ENCODE measurements around the gene PLA2G4E. TPM values are rescaled to one million over a fixed set of nuclear protein-coding genes. Genes with fewer than 3 reads are reported as not detected.
A peak's percentile ranks its signal among the peaks of the same experiment; 100 is the strongest.

The PLA2G4E gene
- total RNA-seq, 4 donors from 2014 or later = not detected

DNA sequence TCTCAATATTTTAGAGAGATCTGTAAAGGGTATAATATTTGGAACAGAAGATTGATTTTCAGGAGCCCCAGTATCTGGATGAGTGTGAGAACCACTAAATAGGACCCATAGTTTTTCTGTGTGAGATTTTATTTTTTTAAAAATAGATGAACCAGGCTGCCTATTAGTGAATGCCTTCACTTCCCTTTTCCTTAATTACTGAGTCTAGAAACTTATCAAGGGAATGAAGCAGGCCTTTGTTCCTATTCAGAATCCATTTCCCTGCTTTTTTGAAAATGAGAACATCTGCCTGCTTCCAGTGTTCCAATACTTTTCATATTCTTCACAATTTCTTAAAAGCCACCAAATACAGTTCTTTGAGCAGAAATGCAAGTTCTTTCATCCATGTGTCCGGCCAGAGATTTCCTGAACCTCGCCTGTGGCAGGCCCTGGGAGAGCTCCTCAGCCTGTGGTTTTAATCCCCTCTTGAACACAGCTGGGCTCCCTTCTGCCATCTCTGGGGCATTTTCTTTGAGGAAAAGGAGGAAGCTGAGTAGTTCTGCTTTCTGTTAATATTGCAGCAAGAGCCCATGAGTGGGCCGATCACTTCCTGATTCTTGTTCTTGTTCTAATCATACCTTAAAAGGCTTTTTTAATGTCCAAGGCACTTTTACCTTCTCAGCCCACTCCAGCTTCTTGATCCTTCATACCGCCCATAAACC, 53.2 kb downstream of the PLA2G4E start:
- Histone ChIP-seq H3K27me3 (no peaks in the 10 kb centered on the region), H3K4me3 (no peak overlapping the region), H3K4me1 (peaks cover 0 to 63% (median 22%) of the 10 kb centered on the region in 4 donors), H3K27ac (peak overlapping the region in 2 of 4 donors; percentile 67 to 93), H3K9me3 (no peaks in the 10 kb centered on the region), H3K36me3 (no peaks in the 10 kb centered on the region)
- TF ChIP-seq, protein P1, sequence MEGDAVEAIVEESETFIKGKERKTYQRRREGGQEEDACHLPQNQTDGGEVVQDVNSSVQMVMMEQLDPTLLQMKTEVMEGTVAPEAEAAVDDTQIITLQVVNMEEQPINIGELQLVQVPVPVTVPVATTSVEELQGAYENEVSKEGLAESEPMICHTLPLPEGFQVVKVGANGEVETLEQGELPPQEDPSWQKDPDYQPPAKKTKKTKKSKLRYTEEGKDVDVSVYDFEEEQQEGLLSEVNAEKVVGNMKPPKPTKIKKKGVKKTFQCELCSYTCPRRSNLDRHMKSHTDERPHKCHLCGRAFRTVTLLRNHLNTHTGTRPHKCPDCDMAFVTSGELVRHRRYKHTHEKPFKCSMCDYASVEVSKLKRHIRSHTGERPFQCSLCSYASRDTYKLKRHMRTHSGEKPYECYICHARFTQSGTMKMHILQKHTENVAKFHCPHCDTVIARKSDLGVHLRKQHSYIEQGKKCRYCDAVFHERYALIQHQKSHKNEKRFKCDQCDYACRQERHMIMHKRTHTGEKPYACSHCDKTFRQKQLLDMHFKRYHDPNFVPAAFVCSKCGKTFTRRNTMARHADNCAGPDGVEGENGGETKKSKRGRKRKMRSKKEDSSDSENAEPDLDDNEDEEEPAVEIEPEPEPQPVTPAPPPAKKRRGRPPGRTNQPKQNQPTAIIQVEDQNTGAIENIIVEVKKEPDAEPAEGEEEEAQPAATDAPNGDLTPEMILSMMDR (IDR thresholded peaks at IDR 0.05) = no peak
- TF ChIP-seq EP300 (IDR thresholded peaks at IDR 0.05) = peak in 1 of 2 donors; percentile 54
- TF ChIP-seq POLR2A (IDR thresholded peaks at IDR 0.05) = no peak
- WGBS, 2 donors = 31 to 34% methylated on average over 4 of the region's 4 CpGs
- peak in 1 of 2 donors; percentile 40 for DNase-seq (ENCODE audit: low spot score in 2 of 2)

DNA sequence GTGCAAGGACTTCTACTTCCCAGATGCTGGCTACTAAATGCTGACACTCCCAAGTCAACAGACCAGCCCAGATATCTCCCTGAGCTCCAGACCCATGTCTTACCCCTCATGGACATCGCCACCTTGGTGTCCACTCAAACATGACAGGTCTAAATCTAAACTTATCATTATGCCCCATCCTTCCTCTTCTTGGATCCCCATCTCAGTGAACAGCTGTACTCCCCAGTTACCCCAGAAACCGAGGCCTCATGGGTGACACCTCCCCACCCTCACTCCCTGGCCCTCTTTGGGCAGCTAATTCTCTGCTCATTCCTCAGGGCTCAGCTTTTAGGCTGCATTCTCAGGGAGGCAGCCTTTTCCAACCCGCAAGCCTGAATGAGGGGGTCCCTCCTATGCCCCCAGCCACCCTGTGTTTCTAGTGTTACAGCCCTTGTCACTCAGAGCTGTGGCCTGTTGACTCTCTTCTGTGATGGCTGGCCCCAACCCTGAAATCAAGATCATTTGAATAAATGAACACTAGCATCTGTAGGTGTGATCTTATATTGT, 53.8 kb downstream of the PLA2G4E start:
- TF ChIP-seq EP300 (IDR thresholded peaks at IDR 0.05) (no peak), POLR2A (IDR thresholded peaks at IDR 0.05) (no peak)
- TF ChIP-seq, protein P1 (IDR thresholded peaks at IDR 0.05) = no peak
- H3K27me3 ChIP-seq = no peaks in the 10 kb centered on the region
- no peaks in the 10 kb centered on the region for H3K9me3 ChIP-seq
- H3K27ac ChIP-seq = peak overlapping the region in 2 of 4 donors; percentile 67 to 93
- H3K36me3 ChIP-seq = no peaks in the 10 kb centered on the region
- no peak overlapping the region for H3K4me3 ChIP-seq
- WGBS, 2 donors = 82 to 94% methylated on average over 3 of the region's 3 CpGs
- H3K4me1 ChIP-seq = peaks cover 0 to 65% (median 22%) of the 10 kb centered on the region in 4 donors
- no peak for DNase-seq (ENCODE audit: low spot score in 2 of 2)

- no peaks in the 10 kb centered on the region for H3K36me3 ChIP-seq
- H3K4me1 ChIP-seq = peaks cover 0 to 67% (median 22%) of the 10 kb centered on the region in 4 donors
- no peaks in the 10 kb centered on the region for H3K9me3 ChIP-seq
- H3K27me3 ChIP-seq = no peaks in the 10 kb centered on the region
- H3K27ac ChIP-seq = peak overlapping the region in 2 of 4 donors; percentile 67 to 93
- DNase-seq (ENCODE audit: low spot score in 2 of 2) = no peak
- WGBS, 2 donors = 78% methylated on average over 4 of the region's 4 CpGs
- H3K4me3 ChIP-seq = no peak overlapping the region
- TF ChIP-seq POLR2A (IDR thresholded peaks at IDR 0.05) (no peak), EP300 (IDR thresholded peaks at IDR 0.05) (no peak)
- TF ChIP-seq, protein P1 (IDR thresholded peaks at IDR 0.05) = no peak
Measured at GRCh38 chr15:41966414-41966812, 54.4 kb downstream of the PLA2G4E start.

GRCh38 chr15:41965441-41966413, 55.1 kb downstream of the PLA2G4E start:
- no peak for DNase-seq (ENCODE audit: low spot score in 2 of 2)
- WGBS, 2 donors = 73 to 80% methylated on average over 15 of the region's 15 CpGs
- Histone ChIP-seq H3K27ac (peak overlapping the region in 2 of 4 donors; percentile 39 to 67), H3K9me3 (no peaks in the 10 kb centered on the region), H3K4me3 (no peak overlapping the region), H3K27me3 (no peaks in the 10 kb centered on the region), H3K36me3 (no peaks in the 10 kb centered on the region), H3K4me1 (peaks cover 0 to 63% (median 22%) of the 10 kb centered on the region in 4 donors)
- no peak for TF ChIP-seq EP300 (IDR thresholded peaks at IDR 0.05)
- TF ChIP-seq POLR2A (IDR thresholded peaks at IDR 0.05) = no peak
- TF ChIP-seq, protein P1 (IDR thresholded peaks at IDR 0.05) = no peak
